Measurements from ENCODE around the gene DOCK2. TPM values are rescaled to one million over a fixed set of nuclear protein-coding genes. Genes with fewer than 3 reads are reported as not detected.

The DOCK2 gene
- total and polyA plus RNA-seq, 9 of the 15 experiments (the other 6 are each of a cell fraction or from before 2014, with no cell fraction given), result 4.5 to 42.6 (median 20.5) TPM

GRCh38 chr5:169970339-169970738, 333.3 kb downstream of the DOCK2 start (continued):
- TF ChIP-seq NCOA4 (IDR thresholded peaks at IDR 0.05; ENCODE audit: partially characterized antibody), result no peak
- TF ChIP-seq FOS (IDR thresholded peaks at IDR 0.05; ENCODE audit: extremely low read depth, insufficient read length), result no peak
- no peak for TF ChIP-seq ATF4 (CRISPR knock-in tag; IDR thresholded peaks at IDR 0.05)
- no peak for TF ChIP-seq HNRNPUL1 (IDR thresholded peaks at IDR 0.05; ENCODE audit: low read length)
- no peak for TF ChIP-seq CHAMP1 (IDR thresholded peaks at IDR 0.05)
- TF ChIP-seq DACH1 (IDR thresholded peaks at IDR 0.05; ENCODE audit: partially characterized antibody), result no peak
- TF ChIP-seq BRCA1 (IDR thresholded peaks at IDR 0.05), result no peak
- TF ChIP-seq BRCA1 (CRISPR knock-in tag; IDR thresholded peaks at IDR 0.05), result no peak
- no peak for TF ChIP-seq POLR3A (IDR thresholded peaks at IDR 0.05; ENCODE audit: borderline replicate concordance, extremely low read depth, insufficient read depth, insufficient read length)
- no peak for TF ChIP-seq SMC3 (conservative IDR thresholded peaks at IDR 0.05; ENCODE audit: insufficient read depth, low read depth, low read length)

Data from K562 (cell line).